Ishikawa (cell line): ENCODE data around the gene OPTN.

Experiments
- CEBPB ChIP-seq: IDR thresholded peaks from 2 replicates; pipeline ENCODE4 v1.6.1; 2012
- CREB1 ChIP-seq: IDR thresholded peaks from 2 replicates; pipeline ENCODE4 v1.6.1; 2012; ENCODE audit warnings: low read depth
- EGR1 ChIP-seq: IDR thresholded peaks from 2 replicates; pipeline ENCODE4 v1.6.1; 2012
- EP300 ChIP-seq: IDR thresholded peaks from 2 replicates; pipeline ENCODE4 v1.6.1; 2012; ENCODE audit warnings: borderline replicate concordance
- FOXM1 ChIP-seq: IDR thresholded peaks from 2 replicates; pipeline ENCODE4 v1.6.1; 2012; ENCODE audit warnings: low read depth, borderline replicate concordance
- NFIC ChIP-seq: IDR thresholded peaks from 2 replicates; pipeline ENCODE4 v1.6.1; 2012
- RAD21 ChIP-seq: IDR thresholded peaks from 2 replicates; pipeline ENCODE4 v1.6.1; 2012; ENCODE audit warnings: low read depth
- REST ChIP-seq: IDR thresholded peaks from 2 replicates; pipeline ENCODE4 v1.6.1; 2012; ENCODE audit warnings: low read depth, mild to moderate bottlenecking
- TAF1 ChIP-seq: IDR thresholded peaks from 2 replicates; pipeline ENCODE4 v1.6.1; 2012; ENCODE audit warnings: low read depth, mild to moderate bottlenecking
- TCF12 ChIP-seq: IDR thresholded peaks from 2 replicates; pipeline ENCODE4 v1.6.1; 2012; ENCODE audit warnings: low read depth
- TEAD4 ChIP-seq: IDR thresholded peaks from 2 replicates; pipeline ENCODE4 v1.6.1; 2012
- YY1 ChIP-seq: IDR thresholded peaks from 2 replicates; pipeline ENCODE4 v1.6.1; 2012; ENCODE audit warnings: low read depth
- ZBTB7A ChIP-seq: IDR thresholded peaks from 2 replicates; pipeline ENCODE4 v1.6.1; 2012; ENCODE audit warnings: low read depth
- TF ChIP-seq, protein P1 (sequence below): IDR thresholded peaks from 2 replicates; pipeline ENCODE4 v1.6.1; 2012
- TF ChIP-seq, protein P2 (sequence below): IDR thresholded peaks from 2 replicates; pipeline ENCODE4 v1.6.1; 2012

The OPTN gene

DNA sequence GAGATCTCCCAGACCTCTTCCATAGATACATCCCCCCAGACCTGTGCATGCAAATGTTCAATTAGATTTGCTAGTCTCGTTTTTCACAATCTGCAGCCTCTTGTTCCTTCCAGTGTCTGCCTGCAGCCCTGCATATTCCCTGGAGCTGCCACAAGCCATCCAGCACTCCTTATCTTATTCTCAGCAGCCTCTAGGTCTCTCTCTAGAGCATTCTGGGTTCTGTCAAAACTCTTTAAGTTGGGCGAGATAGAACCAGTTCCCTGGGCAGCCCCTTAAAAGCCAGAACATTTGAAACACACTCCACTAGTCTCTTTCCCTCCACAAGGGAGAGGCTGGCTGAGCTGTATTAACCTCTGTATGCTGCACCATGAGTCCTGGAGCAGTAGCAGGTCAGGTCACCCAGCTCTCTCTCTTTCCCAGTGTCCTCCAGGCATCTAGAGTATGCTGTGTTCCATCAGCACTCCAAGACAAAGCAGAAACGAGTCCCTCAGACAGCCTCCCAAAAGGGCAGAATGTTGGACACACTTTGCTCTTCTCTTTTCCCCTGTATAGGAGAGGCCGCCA lies 40.7 kb downstream of the OPTN start:
- TF ChIP-seq CEBPB (no peak), YY1 (no peak), ZBTB7A (no peak), FOXM1 (no peak), EP300 (no peak), NFIC (no peak), TCF12 (no peak), EGR1 (no peak), RAD21 (no peak), CREB1 (no peak), TAF1 (no peak), TEAD4 (no peak)
- TF ChIP-seq, protein P1, sequence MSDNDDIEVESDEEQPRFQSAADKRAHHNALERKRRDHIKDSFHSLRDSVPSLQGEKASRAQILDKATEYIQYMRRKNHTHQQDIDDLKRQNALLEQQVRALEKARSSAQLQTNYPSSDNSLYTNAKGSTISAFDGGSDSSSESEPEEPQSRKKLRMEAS, result no peak
- TF ChIP-seq, protein P2, sequence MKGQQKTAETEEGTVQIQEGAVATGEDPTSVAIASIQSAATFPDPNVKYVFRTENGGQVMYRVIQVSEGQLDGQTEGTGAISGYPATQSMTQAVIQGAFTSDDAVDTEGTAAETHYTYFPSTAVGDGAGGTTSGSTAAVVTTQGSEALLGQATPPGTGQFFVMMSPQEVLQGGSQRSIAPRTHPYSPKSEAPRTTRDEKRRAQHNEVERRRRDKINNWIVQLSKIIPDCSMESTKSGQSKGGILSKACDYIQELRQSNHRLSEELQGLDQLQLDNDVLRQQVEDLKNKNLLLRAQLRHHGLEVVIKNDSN, result no peak

- no peak for TF ChIP-seq CREB1
- TF ChIP-seq TCF12, result no peak
- TF ChIP-seq, protein P2, result no peak
- no peak for TF ChIP-seq ZBTB7A
- TF ChIP-seq EP300, result no peak
- no peak for TF ChIP-seq NFIC
- TF ChIP-seq TAF1, result no peak
- no peak for TF ChIP-seq REST
- TF ChIP-seq FOXM1, result no peak
- no peak for TF ChIP-seq EGR1
- no peak for TF ChIP-seq RAD21
- no peak for TF ChIP-seq YY1
- no peak for TF ChIP-seq TEAD4
These were observed 43.8 kb downstream of the OPTN start for GRCh38 chr10:13143766-13144165.

DNA sequence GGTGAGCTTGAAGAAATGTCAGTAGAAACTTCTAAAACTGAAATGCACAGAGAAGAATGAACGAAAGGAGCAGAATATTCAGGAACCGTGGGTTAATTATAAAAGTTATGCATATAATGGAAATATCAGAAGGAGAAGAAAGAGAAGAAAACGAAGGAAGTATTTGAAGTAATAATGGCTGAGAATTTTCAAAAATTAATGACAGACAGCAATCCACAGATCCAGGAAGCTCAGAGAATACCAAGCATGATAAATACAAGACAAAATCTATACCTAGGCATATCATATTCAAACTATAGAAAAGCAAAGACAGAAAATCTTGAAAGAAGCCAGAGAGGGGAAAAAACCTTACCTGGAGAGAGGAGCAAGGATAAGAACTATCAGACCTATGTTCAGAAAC lies 44.9 kb downstream of the OPTN start:
- no peak for TF ChIP-seq CEBPB
- no peak for TF ChIP-seq YY1
- no peak for TF ChIP-seq REST
- TF ChIP-seq EGR1, result no peak
- TF ChIP-seq, protein P1, result no peak
- TF ChIP-seq TCF12, result no peak
- no peak for TF ChIP-seq EP300
- no peak for TF ChIP-seq CREB1
- TF ChIP-seq, protein P2, result no peak
- no peak for TF ChIP-seq TAF1
- no peak for TF ChIP-seq ZBTB7A
- no peak for TF ChIP-seq FOXM1
- no peak for TF ChIP-seq NFIC
- TF ChIP-seq RAD21, result no peak

- TF ChIP-seq NFIC (no peak), ZBTB7A (no peak), RAD21 (no peak), CEBPB (no peak), YY1 (no peak), CREB1 (no peak), TCF12 (no peak), FOXM1 (no peak), EP300 (no peak), EGR1 (no peak), TEAD4 (no peak), TAF1 (no peak), REST (no peak)
- TF ChIP-seq, protein P2, result no peak
- TF ChIP-seq, protein P1, result no peak
These were observed 46.4 kb downstream of the OPTN start for GRCh38 chr10:13146379-13146778.
